Hematopoietic multipotent progenitor cell (in vitro differentiated cells): Measurements from ENCODE around the gene TMEM204. TPM values are rescaled to one million over a fixed set of nuclear protein-coding genes. Genes with fewer than 3 reads are reported as not detected.
"Not testable (repeated sequence)": the region's sequence is repeated elsewhere in the genome, so short reads cannot be mapped to it uniquely, and the experiment has no call there.

ENCODE experiments used
- DNase-seq, 3 donors: peaks; one replicate each; pipeline ENCODE4 v3.0.0-alpha.2; 2011 to 2015; ENCODE audit warnings: low read depth in 2 of 3, low spot score in 2 of 3
- total RNA-seq: library from RNA; depleted of rRNA; stranded (reverse); fragments of >200 nt; gene quantifications from one replicate; pipeline ENCODE4 v1.2.3, GENCODE V29; 2012

TMEM204 gene
- total RNA-seq, 1 donor = 14.8 TPM

DNA sequence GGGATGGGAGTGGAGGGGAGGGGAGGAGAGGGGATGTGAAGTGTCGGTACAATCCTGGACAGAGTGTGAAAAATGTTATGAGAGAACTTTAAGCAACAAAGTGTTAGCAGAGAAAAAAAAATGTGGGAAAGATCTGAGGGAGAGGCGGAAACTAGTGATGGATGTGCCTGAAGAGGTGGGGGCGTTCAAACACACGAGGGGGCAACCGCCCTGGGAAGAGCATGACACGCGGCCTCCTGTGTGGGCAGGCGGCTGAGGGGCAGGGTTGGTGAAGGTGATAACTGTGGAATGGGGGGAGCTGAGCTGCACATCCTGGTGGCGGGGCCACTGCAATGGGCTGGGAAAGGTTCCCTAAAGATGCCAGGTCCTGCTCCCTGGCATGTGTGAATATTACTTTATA lies 48.3 kb downstream of the TMEM204 start:
- DNase-seq = no peak

DNA sequence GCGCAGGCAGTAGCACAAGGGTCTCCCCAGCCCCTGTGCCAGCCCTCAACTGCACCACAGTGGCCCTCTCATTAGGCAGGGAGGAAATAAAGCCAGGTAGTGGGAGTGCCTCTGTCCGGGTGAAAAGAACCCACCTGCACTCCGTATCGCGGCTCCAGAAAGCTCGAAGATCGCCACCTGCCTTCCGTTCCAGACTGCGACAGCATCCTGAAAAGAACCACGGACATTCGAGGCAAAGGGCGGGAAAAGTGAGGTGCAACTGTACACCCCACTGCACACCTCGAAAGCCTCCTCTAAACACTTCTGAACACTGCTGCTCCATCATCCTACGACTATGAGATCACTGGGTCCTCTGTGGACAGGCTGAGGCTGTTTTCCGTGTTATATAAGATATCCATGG lies 49.7 kb downstream of the TMEM204 start:
- no peak for DNase-seq

DNA sequence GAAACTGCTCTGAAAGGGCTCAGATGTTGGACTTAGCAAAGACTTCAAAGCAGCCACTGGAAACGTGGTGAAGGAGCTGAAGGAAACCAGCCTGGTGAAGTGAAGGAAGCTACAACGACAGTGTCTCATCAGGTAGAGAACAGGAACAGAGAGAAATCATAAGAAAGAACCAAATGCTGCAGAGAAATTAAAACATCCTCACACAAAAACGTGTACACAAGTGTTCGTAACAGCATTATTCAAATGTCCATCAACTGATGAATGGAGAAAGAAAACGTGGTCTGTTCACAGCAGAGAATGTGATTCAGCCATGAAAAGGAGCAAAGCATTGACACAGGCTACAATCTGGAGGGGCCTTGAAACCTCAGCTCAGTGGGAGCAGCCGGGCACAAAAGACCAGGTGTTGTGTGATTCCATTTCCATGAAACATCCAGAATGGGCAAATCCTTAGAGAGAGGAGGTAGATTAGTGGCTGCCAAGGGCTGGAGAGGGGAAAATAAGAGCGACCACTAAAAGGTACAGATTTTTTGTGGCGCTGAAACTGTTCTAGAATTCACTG lies 51.5 kb downstream of the TMEM204 start:
- no peak for DNase-seq

GRCh38 chr16:1590366-1590765 lies 56.9 kb downstream of the TMEM204 start:
- no peak for DNase-seq

DNA sequence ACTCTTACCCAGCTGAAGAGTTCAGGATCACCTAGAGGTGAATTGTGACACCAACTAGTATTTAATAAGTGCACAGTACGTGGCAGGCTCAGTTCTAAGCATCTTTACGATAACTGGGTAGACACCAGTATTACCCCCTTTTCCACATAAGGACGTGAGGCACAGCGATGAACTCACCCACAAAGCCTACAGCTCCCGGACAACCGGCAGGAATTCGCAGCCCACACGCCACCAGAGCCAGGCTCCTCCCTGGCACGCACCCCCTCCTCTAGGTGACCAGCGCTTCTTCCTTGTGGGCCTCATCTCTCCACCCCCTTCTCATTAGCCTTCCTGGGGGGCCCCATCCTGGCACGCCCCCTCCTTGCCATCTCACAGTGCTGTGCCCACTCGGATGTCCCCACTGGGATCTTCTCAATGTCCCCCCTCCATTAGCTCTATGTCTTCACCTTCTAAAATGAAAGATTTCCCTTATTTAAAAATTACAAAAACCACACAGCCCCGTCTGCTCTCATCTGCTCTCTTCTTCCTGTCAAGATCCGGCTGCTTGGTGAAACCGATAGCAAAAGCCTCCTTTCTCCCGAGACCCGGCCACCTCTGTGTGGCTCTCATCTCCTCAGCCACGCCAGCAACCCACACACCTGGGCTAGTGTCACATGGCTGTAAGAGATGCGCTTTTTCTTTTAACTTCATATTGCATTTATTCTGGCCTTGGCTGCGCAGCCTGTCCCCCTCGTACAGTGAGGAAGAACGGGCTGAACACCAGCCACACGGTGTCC lies 57.7 kb downstream of the TMEM204 start:
- no peak for DNase-seq

- no peak for DNase-seq
Measured at GRCh38 chr16:1592446-1592845, 59.0 kb downstream of the TMEM204 start.

GRCh38 chr16:1595511-1595910 lies 62.0 kb downstream of the TMEM204 start:
- not testable (repeated sequence) for DNase-seq

- no peak for DNase-seq
Measured at GRCh38 chr16:1596516-1596915, 63.0 kb downstream of the TMEM204 start.

DNA sequence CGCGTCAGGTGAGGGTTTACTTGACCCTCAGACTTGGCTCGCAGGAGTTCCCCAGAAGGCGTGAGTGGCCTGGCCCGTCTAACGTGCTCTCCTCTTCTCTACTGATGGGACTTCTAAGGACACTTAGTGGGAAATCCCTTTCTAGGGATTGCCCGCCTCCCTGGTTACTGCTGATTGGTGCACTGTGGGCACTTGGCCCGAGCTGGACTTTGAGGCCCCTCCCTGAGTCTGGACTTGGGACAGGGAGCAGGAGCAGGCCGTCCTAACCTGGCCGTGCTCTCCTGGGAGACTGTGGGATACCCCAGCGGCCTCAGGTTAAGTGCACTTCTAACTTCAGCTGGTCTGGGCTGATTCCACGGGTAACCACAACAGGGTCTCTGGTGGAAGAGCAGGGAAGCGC lies 63.7 kb downstream of the TMEM204 start:
- DNase-seq = no peak

- DNase-seq = no peak
Measured at GRCh38 chr16:1601031-1601430, 67.6 kb downstream of the TMEM204 start.

DNA sequence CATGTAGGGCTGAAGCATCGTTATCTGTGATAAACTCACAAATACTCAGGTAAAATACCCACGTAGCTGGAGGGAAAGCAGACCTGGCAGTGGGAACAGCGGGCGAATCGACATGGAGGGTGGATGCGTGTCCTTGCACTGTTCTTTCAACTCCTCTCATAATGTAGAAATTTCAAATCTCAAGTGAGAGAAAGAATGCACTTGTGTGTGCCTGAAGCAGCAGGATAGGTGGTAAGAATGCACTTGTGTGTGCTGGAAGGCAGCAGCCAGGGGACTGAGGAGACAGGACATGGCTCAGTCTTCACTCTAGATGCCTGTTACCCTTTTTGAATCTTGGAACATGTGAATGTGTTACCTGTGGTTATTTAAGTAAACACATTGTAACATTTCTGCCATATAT lies 68.0 kb downstream of the TMEM204 start:
- no peak for DNase-seq

DNA sequence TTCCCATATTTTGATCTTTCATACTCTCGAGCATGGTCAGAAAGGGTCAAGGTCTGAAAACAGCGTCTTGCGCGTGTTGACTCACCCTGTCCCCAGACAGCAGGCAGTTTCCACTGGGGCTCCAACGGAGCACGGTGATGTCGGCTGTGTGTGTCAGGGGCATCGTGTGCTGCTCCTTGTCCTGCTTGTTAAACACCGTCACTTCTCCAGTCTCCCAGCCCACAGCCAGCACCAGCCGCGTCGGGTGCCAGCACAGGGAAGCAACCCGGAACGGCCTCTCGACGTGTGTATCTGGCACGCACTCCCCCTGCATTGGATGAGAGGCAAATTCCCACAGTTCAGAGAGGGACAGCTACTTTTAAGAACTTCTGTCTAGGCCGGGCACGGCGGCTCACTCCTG lies 68.8 kb downstream of the TMEM204 start:
- no peak for DNase-seq

Other genes with a start within 250 kb of the TMEM204 start
- 67.6 TPM for gene UBE2I, start 224.0 kb upstream of the TMEM204 start, total RNA-seq
- 27.7 TPM for gene BAIAP3, start 200.0 kb upstream of the TMEM204 start, total RNA-seq
- gene TSR3, start 181.8 kb upstream of the TMEM204 start, total RNA-seq = 48.2 TPM
- 56.0 TPM for gene GNPTG, start 181.7 kb upstream of the TMEM204 start, total RNA-seq
- 45.5 TPM for gene UNKL, start 119.0 kb upstream of the TMEM204 start, total RNA-seq
- gene UQCC4, start 112.9 kb upstream of the TMEM204 start, total RNA-seq = 18.0 TPM
- 5.1 TPM for gene PERCC1, start 102.6 kb upstream of the TMEM204 start, total RNA-seq
- gene CCDC154, start 89.1 kb upstream of the TMEM204 start, total RNA-seq = 0.54 TPM
- gene CLCN7, start 58.6 kb upstream of the TMEM204 start, total RNA-seq = 134 TPM
- gene PTX4, start 44.7 kb upstream of the TMEM204 start, total RNA-seq = 0.27 TPM
- gene TELO2, start 40.3 kb upstream of the TMEM204 start, total RNA-seq = 33.7 TPM
- 46.0 TPM for gene IFT140, start 78.4 kb downstream of the TMEM204 start, total RNA-seq
- 29.1 TPM for gene CRAMP1, start 78.7 kb downstream of the TMEM204 start, total RNA-seq
- 21.0 TPM for gene JPT2, start 144.6 kb downstream of the TMEM204 start, total RNA-seq
- gene MAPK8IP3, start 172.5 kb downstream of the TMEM204 start, total RNA-seq = 179 TPM
- 46.3 TPM for gene NME3, start 237.9 kb downstream of the TMEM204 start, total RNA-seq
- 17.2 TPM for gene EME2, start 239.1 kb downstream of the TMEM204 start, total RNA-seq
- gene MRPS34, start 239.5 kb downstream of the TMEM204 start, total RNA-seq = 80.8 TPM
- 102 TPM for gene SPSB3, start 248.9 kb downstream of the TMEM204 start, total RNA-seq
- gene NUBP2, start 249.3 kb downstream of the TMEM204 start, total RNA-seq = 75.9 TPM